PC-9 (cell line): ENCODE data around the gene AQP1. TPM values are rescaled to one million over a fixed set of nuclear protein-coding genes. Genes with fewer than 3 reads are reported as not detected.

ENCODE experiments used
- BruUV-seq: library from RNA; stranded (reverse); fragments of 400-500 nt; replicated peaks from 2 replicates; lab custom pipeline; 2021; lab: Mats Ljungman, UMichigan
- CTCF ChIA-PET: fragments of 300-600 bp; sonication (Branson Sonifier 250); formaldehyde crosslinking; loops from one replicate; lab custom pipeline; 2022; ENCODE audit warnings: antibody characterized with exemption; lab: Charles Lee
- POLR2A ChIA-PET: fragments of 300-600 bp; sonication (Branson Sonifier 250); formaldehyde crosslinking; loops from one replicate; lab custom pipeline; 2022; ENCODE audit warnings: antibody characterized with exemption; ENCODE audit not compliant: unreplicated experiment; lab: Charles Lee
- DNase-seq, 2 experiments: peaks; one replicate each; pipeline versions ENCODE4 v3.0.0 to v3.0.0-alpha.2; 2015 to 2022; ENCODE audit warnings: mixed read lengths in 1 of 2
- H2AFZ ChIP-seq: fragments of 200-600 bp; sonication (generic); 2 replicates; pipeline ENCODE4 v1.8.1; 2017; ENCODE audit warnings: antibody characterized with exemption
- H3F3A ChIP-seq: fragments of 200-600 bp; sonication (generic); 2 replicates; pipeline ENCODE4 v1.8.1; 2017; ENCODE audit warnings: antibody characterized with exemption, mild to moderate bottlenecking, low read depth; ENCODE audit not compliant: insufficient read depth
- H3K27ac ChIP-seq: fragments of 200-600 bp; sonication (generic); 2 replicates; pipeline ENCODE4 v1.6.1; 2016; ENCODE audit warnings: mixed run types
- H3K27me3 ChIP-seq: fragments of 200-600 bp; sonication (generic); 2 replicates; pipeline ENCODE4 v1.6.1; 2016; ENCODE audit warnings: low read depth, mixed run types; ENCODE audit not compliant: insufficient read depth
- H3K36me3 ChIP-seq: fragments of 200-600 bp; sonication (generic); 2 replicates; pipeline ENCODE4 v1.6.1; 2016; ENCODE audit warnings: low read depth, mixed run types
- H3K4me1 ChIP-seq: fragments of 200-600 bp; sonication (generic); replicated peaks from 2 replicates; pipeline ENCODE4 v1.6.1; 2016; ENCODE audit warnings: mixed run types; ENCODE audit not compliant: insufficient read depth
- H3K4me2 ChIP-seq: fragments of 200-600 bp; sonication (generic); 2 replicates; pipeline ENCODE4 v1.6.1; 2017; ENCODE audit warnings: mixed run types
- H3K4me3 ChIP-seq: fragments of 200-600 bp; sonication (generic); 2 replicates; pipeline ENCODE4 v1.6.1; 2016; ENCODE audit warnings: mixed run types
- H3K79me2 ChIP-seq: fragments of 200-600 bp; sonication (generic); 2 replicates; pipeline ENCODE4 v1.6.1; 2017; ENCODE audit warnings: low read depth, mixed run types
- H3K9me2 ChIP-seq: fragments of 200-600 bp; sonication (generic); 2 replicates; pipeline ENCODE4 v1.8.1; 2017; ENCODE audit warnings: mild to moderate bottlenecking; ENCODE audit not compliant: insufficient read depth
- H3K9me3 ChIP-seq: fragments of 200-600 bp; sonication (generic); 2 replicates; pipeline ENCODE4 v1.8.1; 2016; ENCODE audit warnings: low read depth; ENCODE audit not compliant: insufficient read depth
- H4K20me1 ChIP-seq: fragments of 200-600 bp; sonication (generic); 2 replicates; pipeline ENCODE4 v1.8.1; 2017; ENCODE audit not compliant: insufficient read depth
- CTCF ChIP-seq: fragments of 200-600 bp; sonication (generic); conservative IDR thresholded peaks from 2 replicates; pipeline ENCODE4 v1.6.1; 2017; ENCODE audit warnings: mixed run types, antibody characterized with exemption, mild to moderate bottlenecking, moderate library complexity
- EZH2 ChIP-seq: fragments of 200-600 bp; sonication (generic); IDR thresholded peaks from 2 replicates; pipeline ENCODE4 v1.8.0; 2017; ENCODE audit warnings: antibody characterized with exemption, low read depth
- intact Hi-C: fragments of 100-400 bp; cut with micrococcal nuclease; formaldehyde crosslinking; loops from one replicate; pipeline ENCODE4 v1.10.0; 2022; ENCODE audit not compliant: unreplicated experiment
- total RNA-seq: library from RNA; stranded (reverse); gene quantifications from 2 replicates; pipeline ENCODE4 v1.2.3, GENCODE V29; 2021

The AQP1 gene
- total RNA-seq, 1 experiment from 2014 or later, result 4.0 TPM

GRCh38 chr7:30970074-30970473, 58.4 kb downstream of the AQP1 start:
- peaks cover 51% of the 10 kb centered on the region for H3K27me3 ChIP-seq
- H3K4me3 ChIP-seq, result no peak overlapping the region
- no peaks in the 10 kb centered on the region for H3F3A ChIP-seq
- H3K9me2 ChIP-seq, result no peaks in the 10 kb centered on the region
- ChIA-PET CTCF (no interaction called here), POLR2A (no interaction called here)
- H2AFZ ChIP-seq, result no peak overlapping the region
- H3K79me2 ChIP-seq, result no peaks in the 10 kb centered on the region
- TF ChIP-seq CTCF (no peak), EZH2 (no peak)
- no TSS peak for BruUV-seq
- no peaks in the 10 kb centered on the region for H3K4me1 ChIP-seq
- H3K4me2 ChIP-seq, result no peak overlapping the region
- DNase-seq, result no peak
- no peak overlapping the region for H3K27ac ChIP-seq
- intact Hi-C loops, result no loop called here
- no peaks in the 10 kb centered on the region for H3K9me3 ChIP-seq
- no peaks in the 10 kb centered on the region for H3K36me3 ChIP-seq
- H4K20me1 ChIP-seq, result no peaks in the 10 kb centered on the region

- CTCF ChIA-PET, result interaction anchor here (1.2 kb wide), 1 partner anchor 13 kb away, joined by 4 read pairs; no protein-coding TSS in a partner anchor
- Histone ChIP-seq H3K4me3 (no peak overlapping the region), H3K27ac (no peak overlapping the region), H3K27me3 (peaks cover 45% of the 10 kb centered on the region; the same call in 1 of the 2 replicates), H2AFZ (no peak overlapping the region), H3F3A (no peaks in the 10 kb centered on the region), H3K9me2 (no peaks in the 10 kb centered on the region), H3K4me1 (no peaks in the 10 kb centered on the region), H3K4me2 (no peak overlapping the region), H3K9me3 (no peaks in the 10 kb centered on the region), H3K79me2 (no peaks in the 10 kb centered on the region), H3K36me3 (no peaks in the 10 kb centered on the region), H4K20me1 (no peaks in the 10 kb centered on the region)
- TF ChIP-seq CTCF (no peak), EZH2 (no peak)
- intact Hi-C loops, result no loop called here
- DNase-seq, result no peak
- POLR2A ChIA-PET, result no interaction called here
- BruUV-seq, result no TSS peak
Observed at GRCh38 chr7:30970594-30971094, 59.0 kb downstream of the AQP1 start.

GRCh38 chr7:30971440-30971839, 59.8 kb downstream of the AQP1 start:
- Histone ChIP-seq H3K36me3 (no peaks in the 10 kb centered on the region), H3K9me3 (no peaks in the 10 kb centered on the region), H4K20me1 (no peaks in the 10 kb centered on the region), H3K4me1 (no peaks in the 10 kb centered on the region), H3F3A (no peaks in the 10 kb centered on the region), H2AFZ (no peak overlapping the region), H3K27ac (no peak overlapping the region), H3K79me2 (no peaks in the 10 kb centered on the region), H3K4me2 (no peak overlapping the region), H3K27me3 (peaks cover 43% of the 10 kb centered on the region; the same call in 1 of the 2 replicates), H3K9me2 (no peaks in the 10 kb centered on the region), H3K4me3 (no peak overlapping the region)
- POLR2A ChIA-PET, result no interaction called here
- no peak for DNase-seq
- CTCF ChIA-PET, result interaction anchor here (1.2 kb wide), 1 partner anchor 12 kb away, joined by 4 read pairs; no protein-coding TSS in a partner anchor
- TF ChIP-seq CTCF (no peak), EZH2 (no peak)
- no TSS peak for BruUV-seq
- intact Hi-C loops, result no loop called here
